K562 (cell line): ENCODE measurements around the gene MYO18B. TPM values are rescaled to one million over a fixed set of nuclear protein-coding genes. Genes with fewer than 3 reads are reported as not detected.

Experiments
- ATAC-seq: fragments of 200-7000 bp; cut with Tn5 transposase; 3 replicates; pipeline ENCODE4 v1.9.1; 2020; ENCODE audit warnings: moderate library complexity
- BruUV-seq: library from RNA; stranded (reverse); fragments of 400-500 nt; replicated peaks from 2 replicates; lab custom pipeline; 2021; lab: Mats Ljungman, UMichigan
- CTCF ChIA-PET: fragments of 300-600 bp; formaldehyde crosslinking; extraction: SDS; loops from one replicate; lab custom pipeline; 2021; ENCODE audit warnings: low intra/inter-chr PET ratio; lab: Yijun Ruan, JAX
- POLR2A ChIA-PET: fragments of 300-600, 350-650 bp; sonication (Branson Sonifier 250); formaldehyde crosslinking; extraction: SDS; loops from one replicate; lab custom pipeline; 2021; ENCODE audit warnings: antibody characterized with exemption, inconsistent platforms; lab: Yijun Ruan, JAX
- DNase-seq, 4 experiments: peaks; one replicate each; pipeline versions ENCODE4 v3.0.0 to v3.0.0-alpha.2; 2011 to 2018; ENCODE audit warnings: low spot score in 3 of 4, mixed read lengths in 3 of 4; ENCODE audit errors: extremely low read depth in 1 of 4
- FAIRE-seq: peaks from 2 replicates; lab custom pipeline; 2011; peaks lifted over from hg19 to GRCh38; lab: Jason Lieb, UNC
- H2AFZ ChIP-seq: 2 replicates; pipeline ENCODE4 v1.6.0; 2011; ENCODE audit warnings: low read depth, low read length, control low read depth, inconsistent platforms
- H3K27ac ChIP-seq: fragments of 200-600 bp; 3 replicates; pipeline ENCODE4 v1.8.0; 2011; ENCODE audit warnings: low read depth, mild to moderate bottlenecking, control low read depth, inconsistent platforms, low read length, moderate library complexity, mixed read lengths; ENCODE audit errors: extremely low read depth
- H3K27me3 ChIP-seq, 2 experiments: fragments of 300-600 bp in 1 of 2; 2 replicates in 1 of 2; 3 replicates in 1 of 2; pipeline versions ENCODE4 v1.6.0 to v1.8.0; 2011; ENCODE audit warnings: inconsistent platforms in 2 of 2, low read length in 2 of 2, mild to moderate bottlenecking in 1 of 2, mixed read lengths in 1 of 2, moderate library complexity in 1 of 2; ENCODE audit not compliant: control insufficient read depth in 2 of 2, insufficient read depth in 2 of 2
- H3K36me3 ChIP-seq: fragments of 300-600 bp; 3 replicates; pipeline ENCODE4 v1.8.0; 2011; ENCODE audit warnings: mild to moderate bottlenecking, low read length, inconsistent platforms; ENCODE audit not compliant: control insufficient read depth, insufficient read depth
- H3K4me1 ChIP-seq, 2 experiments: fragments of 200-600 bp in 1 of 2; replicated peaks in 1 of 2; 2 replicates in 1 of 2; 3 replicates in 1 of 2; pipeline versions ENCODE4 v1.5.1 to v1.8.0; 2011; ENCODE audit warnings: inconsistent platforms in 2 of 2, low read length in 2 of 2, mild to moderate bottlenecking in 1 of 2, mixed read lengths in 1 of 2, moderate library complexity in 1 of 2; ENCODE audit not compliant: control insufficient read depth in 2 of 2, insufficient read depth in 2 of 2
- H3K4me2 ChIP-seq: 2 replicates; pipeline ENCODE4 v1.6.1; 2011; ENCODE audit warnings: low read length, control low read depth, inconsistent platforms, mixed read lengths; ENCODE audit not compliant: insufficient read depth
- H3K4me3 ChIP-seq: fragments of 200-600 bp; sonication (generic), shearing (Covaris generic); 2 replicates; pipeline ENCODE4 v1.5.1; 2016; ENCODE audit warnings: control low read depth, inconsistent platforms
- H3K79me2 ChIP-seq: fragments of 200-600 bp; 3 replicates; pipeline ENCODE4 v1.8.0; 2011; ENCODE audit warnings: low read length, inconsistent platforms; ENCODE audit not compliant: control insufficient read depth, insufficient read depth
- H3K9ac ChIP-seq, 2 experiments: 2 replicates each; pipeline versions ENCODE4 v1.6.0 to v1.6.1; 2011; ENCODE audit warnings: low read depth in 2 of 2, low read length in 2 of 2, control low read depth in 1 of 2, inconsistent platforms in 1 of 2, mild to moderate bottlenecking in 1 of 2, mixed read lengths in 1 of 2; ENCODE audit not compliant: insufficient read depth in 1 of 2
- H3K9me1 ChIP-seq: one replicate; pipeline ENCODE4 v1.6.0; 2011; ENCODE audit warnings: inconsistent platforms, mild to moderate bottlenecking, low read length, moderate library complexity; ENCODE audit not compliant: control insufficient read depth, insufficient read depth
- H3K9me3 ChIP-seq: replicated peaks from 2 replicates; pipeline ENCODE4 v1.5.1; 2011; ENCODE audit warnings: low read depth, low read length, inconsistent platforms; ENCODE audit not compliant: control insufficient read depth, insufficient read depth
- H4K20me1 ChIP-seq: replicated peaks from 2 replicates; pipeline ENCODE4 v1.6.1; 2011; ENCODE audit warnings: low read length, inconsistent platforms, mixed read lengths; ENCODE audit not compliant: control insufficient read depth, insufficient read depth
- AFF4 ChIP-seq: sonication (generic); formaldehyde crosslinking; IDR thresholded peaks from 2 replicates; pipeline ENCODE4 v1.8.0; 2023; ENCODE audit warnings: mild to moderate bottlenecking, missing genetic modification reagents
- ATF7 ChIP-seq: fragments of 450-650 bp; IDR thresholded peaks from 2 replicates; pipeline ENCODE4 v1.7.1; 2014; ENCODE audit warnings: mild to moderate bottlenecking, moderate library complexity
- BRD4 ChIP-seq: fragments of 200-600 bp; sonication (generic); IDR thresholded peaks from 2 replicates; pipeline ENCODE4 v1.6.1; 2017; ENCODE audit warnings: inconsistent platforms
- CBX5 ChIP-seq: IDR thresholded peaks from 2 replicates; pipeline ENCODE4 v1.6.1; 2014; ENCODE audit warnings: low read depth, borderline replicate concordance
- CREB1 ChIP-seq, 2 experiments: sonication (generic) in 1 of 2; formaldehyde crosslinking in 1 of 2; IDR thresholded peaks; 2 replicates each; pipeline versions ENCODE4 v1.6.1 to v1.8.0; 2012 to 2022; ENCODE audit warnings: inconsistent platforms in 1 of 2, mild to moderate bottlenecking in 1 of 2, missing genetic modification reagents in 1 of 2, moderate library complexity in 1 of 2
- DDX20 ChIP-seq: fragments of 450-650 bp; IDR thresholded peaks from 2 replicates; pipeline ENCODE4 v1.6.1; 2016; ENCODE audit warnings: missing genetic modification characterization, low read depth, mild to moderate bottlenecking, missing compliant biosample characterization, moderate library complexity
- MAZ ChIP-seq, 2 experiments: fragments of 450-650 bp in 1 of 2; sonication (generic) in 1 of 2; formaldehyde crosslinking; IDR thresholded peaks in 1 of 2; conservative IDR thresholded peaks in 1 of 2; 2 replicates each; pipeline versions ENCODE4 v1.4.0 to v1.5.0; 2020; ENCODE audit warnings: mild to moderate bottlenecking in 1 of 2, missing genetic modification reagents in 1 of 2
- PHF20 ChIP-seq: fragments of 450-650 bp; IDR thresholded peaks from 2 replicates; pipeline ENCODE4 v1.6.1; 2018; ENCODE audit not compliant: partially characterized antibody
- POLR2AphosphoS2 ChIP-seq: IDR thresholded peaks from 2 replicates; pipeline ENCODE4 v1.6.1; 2012; ENCODE audit warnings: low read length, improper control_type of control experiment
- RAD51 ChIP-seq: fragments of 450-650 bp; IDR thresholded peaks from 2 replicates; pipeline ENCODE4 v1.7.1; 2016; ENCODE audit warnings: low read depth, mild to moderate bottlenecking, borderline replicate concordance
- RFX5 ChIP-seq: IDR thresholded peaks from 2 replicates; pipeline ENCODE4 v1.6.1; 2011; ENCODE audit warnings: low read depth, mild to moderate bottlenecking, improper control_type of control experiment, low read length
- TCF7 ChIP-seq: sonication (generic); IDR thresholded peaks from 2 replicates; pipeline ENCODE4 v1.6.1; 2016; ENCODE audit warnings: antibody characterized with exemption, borderline replicate concordance
- ZNF212 ChIP-seq: fragments of 450-650 bp; formaldehyde crosslinking; IDR thresholded peaks from 2 replicates; pipeline ENCODE4 v1.4.0; 2020; ENCODE audit warnings: mild to moderate bottlenecking
- ZZZ3 ChIP-seq: fragments of 450-650 bp; IDR thresholded peaks from 2 replicates; pipeline ENCODE4 v1.6.1; 2016; ENCODE audit warnings: antibody characterized with exemption, mild to moderate bottlenecking, moderate library complexity
- WGBS: fragments of 100-300 bp; shearing (Covaris generic); methylation state at CpG from one replicate; pipeline ENCODE4 v1.1.6; 2016; ENCODE audit warnings: low coverage, mixed read lengths; ENCODE audit not compliant: insufficient coverage; ENCODE audit errors: missing lambda C conversion rate; 5-methylcytosine and 5-hydroxymethylcytosine counted together
- in situ Hi-C: fragments of 300-500 bp; cut with MboI; formaldehyde crosslinking; loops from 4 replicates; pipeline ENCODE4 v1.15.0; 2018; ENCODE audit warnings: inconsistent platforms, mixed read lengths
- intact Hi-C: fragments of 100-400 bp; cut with micrococcal nuclease; formaldehyde crosslinking; loops from 2 replicates; pipeline ENCODE4 v1.14.2; 2022
- polyA plus RNA-seq, 8 experiments: library from polyadenylated mRNA; depleted of rRNA in 4 of 8; stranded (reverse) in 5 of 8; unstranded in 3 of 8; fragments of >200 nt; fragmentation: Nextera tagmentation in 2 of 8; fragmentation: Illumina TruSeq in 1 of 8; extraction: Ambion mirVana in 2 of 8; extraction: Trizol in 1 of 8; gene quantifications; 2 replicates each; pipeline versions ENCODE4 v1.2.1 to v1.2.3, GENCODE V29; 2011 to 2014; ENCODE audit warnings: inconsistent platforms in 1 of 8, missing spikeins in 1 of 8
- total RNA-seq, 7 experiments: library from RNA; depleted of rRNA in 6 of 7; stranded (reverse); fragments of >200 nt in 6 of 7; fragmentation: Illumina TruSeq in 2 of 7; extraction: Trizol in 2 of 7; gene quantifications; 2 replicates each; pipeline versions ENCODE4 v1.2.1 to v1.2.3, GENCODE V29; 2011 to 2021; ENCODE audit warnings: low replicate concordance in 1 of 7

MYO18B gene
- total and polyA plus RNA-seq, 9 of the 15 experiments (the other 6 are each of a cell fraction or from before 2014, with no cell fraction given), result 0.06 to 7.0 (median 4.3) TPM

DNA sequence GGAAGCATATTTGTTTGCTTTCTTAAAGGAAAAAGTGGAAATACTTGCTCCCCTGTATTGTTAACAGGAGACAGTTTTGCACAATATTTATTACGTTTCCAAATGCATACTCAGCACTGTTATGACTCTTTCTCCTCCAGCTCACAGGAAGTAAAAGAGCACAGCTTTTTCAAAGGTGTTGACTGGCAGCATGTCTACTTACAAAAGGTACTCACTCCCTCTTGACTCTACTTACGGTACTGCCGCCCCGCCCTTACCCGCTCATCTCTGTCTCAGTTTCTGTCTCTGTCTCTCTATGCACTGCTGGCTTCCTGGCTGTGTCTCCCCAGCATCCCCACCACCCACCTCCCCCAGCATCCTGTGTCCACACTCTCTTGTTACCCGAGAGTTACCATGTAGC lies 32.2 kb upstream of the MYO18B start:
- Histone ChIP-seq H3K4me3 (no peak overlapping the region), H3K4me2 (no peak overlapping the region), H3K9me3 (no peaks in the 10 kb centered on the region), H3K27me3 (no peaks in the 10 kb centered on the region)
- TF ChIP-seq ATF7 (no peak), PHF20 (no peak), RAD51 (no peak), TCF7 (no peak), RFX5 (no peak)
- TF ChIP-seq, all 486 proteins: peak for 0
- no peak for FAIRE-seq
- Histone ChIP-seq H2AFZ (no peak overlapping the region), H3K4me1 (no peaks in the 10 kb centered on the region), H4K20me1 (no peaks in the 10 kb centered on the region), H3K9ac (no peak overlapping the region), H3K27ac (no peak overlapping the region), H3K9me1 (no peaks in the 10 kb centered on the region), H3K36me3 (no peaks in the 10 kb centered on the region), H3K79me2 (no peaks in the 10 kb centered on the region)
- no peak for DNase-seq
- intact Hi-C loops, result loop anchor here (10.0 kb wide), 1 partner anchor 475 kb away; no protein-coding TSS in a partner anchor
- ATAC-seq, result no peak
- ChIA-PET POLR2A (no interaction called here), CTCF (no interaction called here)
- in situ Hi-C loops, result loop anchor here (5.0 to 10.0 kb wide), 2 partner anchors 63 to 245 kb away; no protein-coding TSS in a partner anchor
- BruUV-seq, result no TSS peak
- 85% methylated on average over 6 of the region's 6 CpGs for WGBS

- intact Hi-C loops (no loop called here), in situ Hi-C loops (loop anchor here (5.0 kb wide), 1 partner anchor 62 kb away; no protein-coding TSS in a partner anchor)
- DNase-seq, result no peak
- H2AFZ ChIP-seq, result no peak overlapping the region
- H3K36me3 ChIP-seq, result no peaks in the 10 kb centered on the region
- FAIRE-seq, result no peak
- POLR2A ChIA-PET, result interaction anchor here (0.6 kb wide), 1 partner anchor 11 kb away, joined by 3 read pairs; no protein-coding TSS in a partner anchor
- no peaks in the 10 kb centered on the region for H3K9me1 ChIP-seq
- H3K4me2 ChIP-seq, result no peak overlapping the region
- no peak overlapping the region for H3K4me3 ChIP-seq
- WGBS, result 64% methylated on average over 7 of the region's 7 CpGs
- ATAC-seq, result no peak
- H3K9me3 ChIP-seq, result no peaks in the 10 kb centered on the region
- no peaks in the 10 kb centered on the region for H4K20me1 ChIP-seq
- H3K9ac ChIP-seq, result no peak overlapping the region
- no peaks in the 10 kb centered on the region for H3K4me1 ChIP-seq
- H3K79me2 ChIP-seq, result no peaks in the 10 kb centered on the region
- CTCF ChIA-PET, result no interaction called here
- BruUV-seq, result no TSS peak
- no peak overlapping the region for H3K27ac ChIP-seq
- no peaks in the 10 kb centered on the region for H3K27me3 ChIP-seq
- TF ChIP-seq ZZZ3 (no peak), DDX20 (tag) (no peak), MAZ (CRISPR knock-in tag; conservative IDR thresholded peaks at IDR 0.05 in 1 of 2, IDR thresholded peaks at IDR 0.05 in 1 of 2) (no peak), CREB1 (IDR thresholded peaks at IDR 0.05) (no peak), CREB1 (CRISPR knock-in tag; IDR thresholded peaks at IDR 0.05) (no peak), BRD4 (no peak), ZNF212 (CRISPR knock-in tag) (no peak), POLR2AphosphoS2 (no peak), AFF4 (CRISPR knock-in tag) (no peak), CBX5 (no peak)
Measured at GRCh38 chr22:25710501-25710900, 31.5 kb upstream of the MYO18B start.
